SK-N-SH treated with all-trans-retinoic acid at 6 μM for 48 hours (cell line): ENCODE results near the gene CFAP70.
"Not testable (repeated sequence)": the region's sequence is repeated elsewhere in the genome, so short reads cannot be mapped to it uniquely, and the experiment has no call there.

ENCODE experiments used
- ARNTL ChIP-seq: fragments of 450-650 bp; formaldehyde crosslinking; IDR thresholded peaks from 2 replicates; pipeline ENCODE4 v1.5.0; 2020; ENCODE audit warnings: low read depth, mild to moderate bottlenecking, moderate library complexity, borderline replicate concordance
- ESRRG ChIP-seq: fragments of 250-450 bp; sonication (Bioruptor Pico); IDR thresholded peaks from 2 replicates; pipeline ENCODE4 v1.6.1; 2021; ENCODE audit warnings: mild to moderate bottlenecking
- PPARA ChIP-seq: fragments of 250-450 bp; sonication (Bioruptor Pico); IDR thresholded peaks from 2 replicates; pipeline ENCODE4 v1.5.0; 2020; ENCODE audit warnings: mild to moderate bottlenecking, borderline replicate concordance
- ZFP3 ChIP-seq: fragments of 250-450 bp; sonication (Bioruptor Pico); IDR thresholded peaks from 2 replicates; pipeline ENCODE4 v1.5.0; 2020; ENCODE audit warnings: mild to moderate bottlenecking, moderate library complexity
- ZNF565 ChIP-seq: fragments of 450-650 bp; formaldehyde crosslinking; conservative IDR thresholded peaks from 2 replicates; pipeline ENCODE4 v1.5.0; 2020; ENCODE audit warnings: low read depth, mild to moderate bottlenecking, moderate library complexity
- ZNF70 ChIP-seq: fragments of 450-650 bp; formaldehyde crosslinking; IDR thresholded peaks from 2 replicates; pipeline ENCODE4 v1.5.0; 2020; ENCODE audit warnings: mild to moderate bottlenecking, moderate library complexity
- TF ChIP-seq, protein P1 (sequence below): fragments of 250-450 bp; sonication (Bioruptor Pico); IDR thresholded peaks from 2 replicates; pipeline ENCODE4 v1.5.1; 2020; ENCODE audit warnings: low read depth, mild to moderate bottlenecking, moderate library complexity
- TF ChIP-seq, protein P2 (sequence below): fragments of 250-450 bp; sonication (Bioruptor Pico); IDR thresholded peaks from 2 replicates; pipeline ENCODE4 v1.8.0; 2020; ENCODE audit warnings: mild to moderate bottlenecking, moderate library complexity, borderline replicate concordance

DNA sequence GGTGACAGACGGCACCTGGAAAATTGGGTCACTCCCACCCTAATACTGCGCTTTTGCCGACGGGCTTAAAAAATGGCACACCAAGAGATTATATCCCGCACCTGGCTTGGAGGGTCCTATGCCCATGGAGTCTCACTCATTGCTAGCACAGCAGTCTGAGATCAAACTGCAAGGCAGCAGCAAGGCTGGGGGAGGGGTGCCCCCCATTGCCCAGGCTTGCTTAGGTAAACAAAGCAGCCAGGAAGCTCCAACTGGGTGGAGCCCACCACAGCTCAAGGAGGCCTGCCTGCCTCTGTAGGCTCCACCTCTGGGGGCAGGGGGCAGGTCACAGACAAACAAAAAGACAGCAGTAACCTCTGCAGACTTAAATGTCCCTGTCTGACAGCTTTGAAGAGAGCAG, 35.1 kb downstream of the CFAP70 start:
- TF ChIP-seq PPARA (CRISPR knock-in tag); ZFP3; ZNF565 (CRISPR knock-in tag); ZNF70 (CRISPR knock-in tag); ARNTL (CRISPR knock-in tag); ESRRG (CRISPR knock-in tag): not testable (repeated sequence)
- TF ChIP-seq, protein P1, sequence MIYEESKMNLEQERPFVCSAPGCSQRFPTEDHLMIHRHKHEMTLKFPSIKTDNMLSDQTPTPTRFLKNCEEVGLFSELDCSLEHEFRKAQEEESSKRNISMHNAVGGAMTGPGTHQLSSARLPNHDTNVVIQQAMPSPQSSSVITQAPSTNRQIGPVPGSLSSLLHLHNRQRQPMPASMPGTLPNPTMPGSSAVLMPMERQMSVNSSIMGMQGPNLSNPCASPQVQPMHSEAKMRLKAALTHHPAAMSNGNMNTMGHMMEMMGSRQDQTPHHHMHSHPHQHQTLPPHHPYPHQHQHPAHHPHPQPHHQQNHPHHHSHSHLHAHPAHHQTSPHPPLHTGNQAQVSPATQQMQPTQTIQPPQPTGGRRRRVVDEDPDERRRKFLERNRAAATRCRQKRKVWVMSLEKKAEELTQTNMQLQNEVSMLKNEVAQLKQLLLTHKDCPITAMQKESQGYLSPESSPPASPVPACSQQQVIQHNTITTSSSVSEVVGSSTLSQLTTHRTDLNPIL (CRISPR knock-in tag): not testable (repeated sequence)
- TF ChIP-seq, protein P2, sequence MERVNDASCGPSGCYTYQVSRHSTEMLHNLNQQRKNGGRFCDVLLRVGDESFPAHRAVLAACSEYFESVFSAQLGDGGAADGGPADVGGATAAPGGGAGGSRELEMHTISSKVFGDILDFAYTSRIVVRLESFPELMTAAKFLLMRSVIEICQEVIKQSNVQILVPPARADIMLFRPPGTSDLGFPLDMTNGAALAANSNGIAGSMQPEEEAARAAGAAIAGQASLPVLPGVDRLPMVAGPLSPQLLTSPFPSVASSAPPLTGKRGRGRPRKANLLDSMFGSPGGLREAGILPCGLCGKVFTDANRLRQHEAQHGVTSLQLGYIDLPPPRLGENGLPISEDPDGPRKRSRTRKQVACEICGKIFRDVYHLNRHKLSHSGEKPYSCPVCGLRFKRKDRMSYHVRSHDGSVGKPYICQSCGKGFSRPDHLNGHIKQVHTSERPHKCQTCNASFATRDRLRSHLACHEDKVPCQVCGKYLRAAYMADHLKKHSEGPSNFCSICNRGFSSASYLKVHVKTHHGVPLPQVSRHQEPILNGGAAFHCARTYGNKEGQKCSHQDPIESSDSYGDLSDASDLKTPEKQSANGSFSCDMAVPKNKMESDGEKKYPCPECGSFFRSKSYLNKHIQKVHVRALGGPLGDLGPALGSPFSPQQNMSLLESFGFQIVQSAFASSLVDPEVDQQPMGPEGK (CRISPR knock-in tag): not testable (repeated sequence)
